Esophagus muscularis mucosa (tissue), 4 donors: Measurements from ENCODE around the gene HCRTR2.

Source experiments
- CTCF ChIP-seq, 3 experiments: fragments of 200-600 bp in 2 of 3; fragments of 450-650 bp in 1 of 3; sonication (generic) in 2 of 3; IDR thresholded peaks; one replicate each; pipeline ENCODE4 v1.5.1; 2017 to 2019; ENCODE audit warnings: antibody characterized with exemption in 3 of 3, mild to moderate bottlenecking in 2 of 3, moderate library complexity in 1 of 3
- EP300 ChIP-seq: sonication (generic); formaldehyde crosslinking; IDR thresholded peaks from one replicate; pipeline ENCODE4 v1.6.1; 2017; ENCODE audit warnings: antibody characterized with exemption
- POLR2A ChIP-seq: fragments of 450-650 bp; IDR thresholded peaks from one replicate; pipeline ENCODE4 v1.6.1; 2017; ENCODE audit warnings: antibody characterized with exemption, moderate library complexity, mild to moderate bottlenecking, low read depth
- POLR2AphosphoS5 ChIP-seq, 2 donors: sonication (generic); formaldehyde crosslinking; IDR thresholded peaks; one replicate each; pipeline ENCODE4 v1.6.1; 2017; ENCODE audit warnings: antibody characterized with exemption in 2 of 2

- TF ChIP-seq CTCF (IDR thresholded peaks at IDR 0.05) (no peak), POLR2AphosphoS5 (IDR thresholded peaks at IDR 0.05) (no peak), EP300 (no peak), POLR2A (no peak)
These were observed 85.9 kb downstream of the HCRTR2 start for GRCh38 chr6:55260181-55260580.
